ENCODE measurements around the gene FCMR. TPM values are rescaled to one million over a fixed set of nuclear protein-coding genes. Genes with fewer than 3 reads are reported as not detected.

The FCMR gene
- polyA plus RNA-seq, 3 donors, result 1.9 to 3.0 (median 2.2) TPM

DNA sequence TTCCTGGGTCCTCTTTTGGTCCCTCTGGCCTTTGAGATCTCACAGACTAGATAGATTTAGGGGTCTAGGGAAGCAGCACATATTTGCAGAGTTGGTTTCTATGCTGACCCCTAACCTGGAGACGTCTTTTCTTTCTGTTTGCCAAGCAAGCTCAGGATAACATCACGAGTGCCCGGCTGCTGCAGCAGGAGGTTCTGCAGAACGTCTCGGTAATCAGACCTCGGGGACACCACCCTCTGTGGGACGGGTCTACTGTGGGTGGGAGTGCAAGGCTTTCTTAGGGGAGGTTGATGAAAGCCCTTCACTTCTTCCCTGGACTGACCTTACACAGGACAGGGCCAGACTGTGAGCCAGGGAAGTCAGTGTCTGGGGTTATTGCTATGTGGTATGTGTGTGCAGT, 21.6 kb downstream of the FCMR start:
- no peak overlapping the region for H3K4me2 ChIP-seq (replicated peaks; ENCODE audit: extremely low read depth, low read length, poor library complexity, severe bottlenecking)
- H3K4me3 ChIP-seq (replicated peaks in 1 of 3; ENCODE audit: low read depth in 2 of 3, low read length in 3 of 3), result no peak overlapping the region
- H4K20me1 ChIP-seq (ENCODE audit: insufficient read depth, low read length), result no peaks in the 10 kb centered on the region
- H3K9me3 Mint-ChIP-seq, result peaks cover 0 to 1% (median 0%) of the 10 kb centered on the region in 7 donors
- no peak overlapping the region for H3K4me3 Mint-ChIP-seq
- H3K9ac ChIP-seq (ENCODE audit: insufficient read depth, low read length, poor library complexity, severe bottlenecking), result no peak overlapping the region
- intact Hi-C loops (cut with micrococcal nuclease), result no loop called here
- peaks cover 0 to 2% of the 10 kb centered on the region in 2 donors for H3K36me3 Mint-ChIP-seq
- H3K4me1 ChIP-seq (ENCODE audit: control insufficient read depth in 1 of 2, insufficient read depth in 2 of 2, low read length in 2 of 2), result no peaks in the 10 kb centered on the region
- peaks cover 3 to 12% (median 11%) of the 10 kb centered on the region in 3 donors for H3K27me3 Mint-ChIP-seq (ENCODE audit: low read depth in 3 of 3)
- H3K27ac ChIP-seq (ENCODE audit: low read depth in 1 of 2, low read length in 2 of 2), result no peak overlapping the region
- no peaks in the 10 kb centered on the region for H3K79me2 ChIP-seq (ENCODE audit: insufficient read depth, low read length)
- H3K4me1 Mint-ChIP-seq, result no peaks in the 10 kb centered on the region
- H2AFZ ChIP-seq (ENCODE audit: insufficient read depth, low read depth, low read length, poor library complexity, severe bottlenecking), result no peak overlapping the region
- H3K27me3 ChIP-seq (ENCODE audit: control insufficient read depth in 2 of 2, insufficient read depth in 2 of 2, low read length in 2 of 2), result no peaks in the 10 kb centered on the region
- TF ChIP-seq, protein P1, sequence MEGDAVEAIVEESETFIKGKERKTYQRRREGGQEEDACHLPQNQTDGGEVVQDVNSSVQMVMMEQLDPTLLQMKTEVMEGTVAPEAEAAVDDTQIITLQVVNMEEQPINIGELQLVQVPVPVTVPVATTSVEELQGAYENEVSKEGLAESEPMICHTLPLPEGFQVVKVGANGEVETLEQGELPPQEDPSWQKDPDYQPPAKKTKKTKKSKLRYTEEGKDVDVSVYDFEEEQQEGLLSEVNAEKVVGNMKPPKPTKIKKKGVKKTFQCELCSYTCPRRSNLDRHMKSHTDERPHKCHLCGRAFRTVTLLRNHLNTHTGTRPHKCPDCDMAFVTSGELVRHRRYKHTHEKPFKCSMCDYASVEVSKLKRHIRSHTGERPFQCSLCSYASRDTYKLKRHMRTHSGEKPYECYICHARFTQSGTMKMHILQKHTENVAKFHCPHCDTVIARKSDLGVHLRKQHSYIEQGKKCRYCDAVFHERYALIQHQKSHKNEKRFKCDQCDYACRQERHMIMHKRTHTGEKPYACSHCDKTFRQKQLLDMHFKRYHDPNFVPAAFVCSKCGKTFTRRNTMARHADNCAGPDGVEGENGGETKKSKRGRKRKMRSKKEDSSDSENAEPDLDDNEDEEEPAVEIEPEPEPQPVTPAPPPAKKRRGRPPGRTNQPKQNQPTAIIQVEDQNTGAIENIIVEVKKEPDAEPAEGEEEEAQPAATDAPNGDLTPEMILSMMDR (IDR thresholded peaks at IDR 0.05), result no peak
- H3K9me3 ChIP-seq (replicated peaks in 1 of 2; ENCODE audit: control insufficient read depth in 1 of 2, insufficient read depth in 1 of 2, low read length in 2 of 2), result no peaks in the 10 kb centered on the region
- no peak for DNase-seq
- no peaks in the 10 kb centered on the region for H3K36me3 ChIP-seq (replicated peaks in 1 of 2; ENCODE audit: control insufficient read depth in 1 of 2, insufficient read depth in 2 of 2, low read length in 2 of 2)
- no peak overlapping the region for H3K27ac Mint-ChIP-seq
- 97% methylated on average over 5 of the region's 7 CpGs for WGBS (ENCODE audit: insufficient coverage)

DNA sequence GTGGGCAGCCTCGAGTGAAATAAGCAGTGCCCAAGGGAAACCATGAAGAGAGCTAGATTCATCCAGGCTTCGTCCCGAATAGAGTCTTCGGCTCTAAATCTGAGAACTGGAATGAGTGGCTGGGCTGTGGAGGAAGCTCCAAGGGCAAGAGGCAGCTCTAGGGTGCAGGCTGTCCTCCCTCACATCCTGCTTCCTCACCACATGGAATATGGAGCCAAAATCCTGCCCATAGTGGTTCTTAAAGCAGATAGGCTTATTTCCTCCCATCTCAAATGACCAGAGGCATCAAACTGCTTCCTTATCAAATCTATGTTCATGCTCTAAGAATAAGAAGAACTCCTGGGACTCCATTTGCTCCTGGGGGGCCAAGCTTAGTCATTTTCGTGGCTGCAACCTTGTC, 22.0 kb downstream of the FCMR start:
- Histone ChIP-seq H3K27me3 (ENCODE audit: control insufficient read depth in 2 of 2, insufficient read depth in 2 of 2, low read length in 2 of 2) (no peaks in the 10 kb centered on the region), H3K9me3 (replicated peaks in 1 of 2; ENCODE audit: control insufficient read depth in 1 of 2, insufficient read depth in 1 of 2, low read length in 2 of 2) (no peaks in the 10 kb centered on the region), H3K79me2 (ENCODE audit: insufficient read depth, low read length) (no peaks in the 10 kb centered on the region), H3K4me2 (replicated peaks; ENCODE audit: extremely low read depth, low read length, poor library complexity, severe bottlenecking) (no peak overlapping the region), H3K27ac (ENCODE audit: low read depth in 1 of 2, low read length in 2 of 2) (no peak overlapping the region), H3K4me1 (ENCODE audit: control insufficient read depth in 1 of 2, insufficient read depth in 2 of 2, low read length in 2 of 2) (no peaks in the 10 kb centered on the region), H2AFZ (ENCODE audit: insufficient read depth, low read depth, low read length, poor library complexity, severe bottlenecking) (no peak overlapping the region), H4K20me1 (ENCODE audit: insufficient read depth, low read length) (no peaks in the 10 kb centered on the region), H3K9ac (ENCODE audit: insufficient read depth, low read length, poor library complexity, severe bottlenecking) (no peak overlapping the region), H3K36me3 (replicated peaks in 1 of 2; ENCODE audit: control insufficient read depth in 1 of 2, insufficient read depth in 2 of 2, low read length in 2 of 2) (no peaks in the 10 kb centered on the region), H3K4me3 (replicated peaks in 1 of 3; ENCODE audit: low read depth in 2 of 3, low read length in 3 of 3) (no peak overlapping the region)
- Mint-ChIP-seq H3K4me1 (no peaks in the 10 kb centered on the region), H3K27ac (no peak overlapping the region), H3K36me3 (no peaks in the 10 kb centered on the region), H3K4me3 (no peak overlapping the region), H3K9me3 (peaks cover 0 to 1% (median 0%) of the 10 kb centered on the region in 7 donors), H3K27me3 (ENCODE audit: low read depth in 3 of 3) (peaks cover 1 to 12% (median 10%) of the 10 kb centered on the region in 3 donors)
- DNase-seq, result no peak
- intact Hi-C loops (cut with micrococcal nuclease), result no loop called here
- TF ChIP-seq, protein P1 (IDR thresholded peaks at IDR 0.05), result no peak
- 71% methylated on average over 4 of the region's 5 CpGs for WGBS (ENCODE audit: insufficient coverage)

Measured in CD14-positive monocyte (primary cell).